ENCODE measurements around the gene CCDC187.
"Not testable (repeated sequence)": the region's sequence is repeated elsewhere in the genome, so short reads cannot be mapped to it uniquely, and the experiment has no call there.

The CCDC187 gene

GRCh38 chr9:136329211-136329627, 25.3 kb upstream of the CCDC187 start:
- no peak overlapping the region for H3K4me3 ChIP-seq (ENCODE audit: low read length)
- DNase-seq (ENCODE audit: low read depth, low spot score) = no peak

GRCh38 chr9:136328622-136329041, 24.7 kb upstream of the CCDC187 start:
- no peak overlapping the region; the same call in 1 of the 2 replicates for H3K4me3 ChIP-seq (ENCODE audit: low read length)

GRCh38 chr9:136328011-136328621, 24.2 kb upstream of the CCDC187 start:
- DNase-seq (ENCODE audit: low read depth, low spot score) = no peak
- peak overlapping the region; percentile 60 for H3K4me3 ChIP-seq (ENCODE audit: low read length)

More at GRCh38 chr9:136328622-136329041, 24.7 kb upstream of the CCDC187 start:
- DNase-seq (ENCODE audit: low read depth, low spot score) = no peak

- no peak for DNase-seq (ENCODE audit: low read depth, low spot score)
- peak within 1 kb of the TSS; percentile 60 for H3K4me3 ChIP-seq (ENCODE audit: low read length)
These were observed 23.5 kb upstream of the CCDC187 start, which contains the start of gene GPSM1 for GRCh38 chr9:136327304-136327974. TSS of gene GPSM1 (plus strand) at chr9:136327539. CDS start at chr9:136327696, 157 bp downstream.

GRCh38 chr9:136326761-136327303, 22.9 kb upstream of the CCDC187 start:
- no peak for DNase-seq (ENCODE audit: low read depth, low spot score)
- peak overlapping the region; percentile 28 for H3K4me3 ChIP-seq (ENCODE audit: low read length)

GRCh38 chr9:136326061-136326760, 22.3 kb upstream of the CCDC187 start:
- DNase-seq (ENCODE audit: low read depth, low spot score) = no peak
- H3K4me3 ChIP-seq (ENCODE audit: low read length) = no peak overlapping the region

- H3K4me3 ChIP-seq (ENCODE audit: low read length) = no peak overlapping the region
- DNase-seq (ENCODE audit: low read depth, low spot score) = no peak
These were observed 21.5 kb upstream of the CCDC187 start for GRCh38 chr9:136325358-136325757.

GRCh38 chr9:136324501-136325300, 20.8 kb upstream of the CCDC187 start:
- no peak for DNase-seq (ENCODE audit: low read depth, low spot score)
- H3K4me3 ChIP-seq (ENCODE audit: low read length) = no peak overlapping the region

- DNase-seq (ENCODE audit: low read depth, low spot score) = no peak
- no peak overlapping the region for H3K4me3 ChIP-seq (ENCODE audit: low read length)
These were observed 19.5 kb upstream of the CCDC187 start for GRCh38 chr9:136323371-136323789.

GRCh38 chr9:136322756-136323330, 18.9 kb upstream of the CCDC187 start:
- no peak for DNase-seq (ENCODE audit: low read depth, low spot score)
- H3K4me3 ChIP-seq (ENCODE audit: low read length) = no peak overlapping the region

GRCh38 chr9:136321561-136321960, 17.7 kb upstream of the CCDC187 start:
- no peak overlapping the region for H3K4me3 ChIP-seq (ENCODE audit: low read length)
- no peak for DNase-seq (ENCODE audit: low read depth, low spot score)

GRCh38 chr9:136320972-136321371, 17.1 kb upstream of the CCDC187 start:
- H3K4me3 ChIP-seq (ENCODE audit: low read length); DNase-seq (ENCODE audit: low read depth, low spot score): not testable (repeated sequence)

- H3K4me3 ChIP-seq (ENCODE audit: low read length); DNase-seq (ENCODE audit: low read depth, low spot score): not testable (repeated sequence)
These were observed 16.1 kb upstream of the CCDC187 start for GRCh38 chr9:136319955-136320354.

GRCh38 chr9:136319244-136319643, 15.3 kb upstream of the CCDC187 start:
- not testable (repeated sequence) for H3K4me3 ChIP-seq (ENCODE audit: low read length); DNase-seq (ENCODE audit: low read depth, low spot score)

- no peak overlapping the region for H3K4me3 ChIP-seq (ENCODE audit: low read length)
- no peak for DNase-seq (ENCODE audit: low read depth, low spot score)
These were observed 14.9 kb upstream of the CCDC187 start for GRCh38 chr9:136318776-136319241.

GRCh38 chr9:136318111-136318775, 14.3 kb upstream of the CCDC187 start:
- no peak for DNase-seq (ENCODE audit: low read depth, low spot score)
- H3K4me3 ChIP-seq (ENCODE audit: low read length) = no peak overlapping the region

- H3K4me3 ChIP-seq (ENCODE audit: low read length) = no peak overlapping the region
These were observed 13.8 kb upstream of the CCDC187 start for GRCh38 chr9:136317695-136318094.

More at GRCh38 chr9:136317695-136318094, 13.8 kb upstream of the CCDC187 start:
- DNase-seq (ENCODE audit: low read depth, low spot score) = no peak

Measured in Jurkat, Clone E6-1 (cell line).